Globus pallidus (tissue), 1 donor: ENCODE data around the gene EFL1.
A peak's percentile ranks its signal among the peaks of the same experiment; 100 is the strongest.
"Not testable (repeated sequence)": the region's sequence is repeated elsewhere in the genome, so short reads cannot be mapped to it uniquely, and the experiment has no call there.

Source experiments
- DNase-seq: peaks from one replicate; pipeline ENCODE4 v3.0.0-alpha.2; 2015; ENCODE audit warnings: low spot score

The EFL1 gene

DNA sequence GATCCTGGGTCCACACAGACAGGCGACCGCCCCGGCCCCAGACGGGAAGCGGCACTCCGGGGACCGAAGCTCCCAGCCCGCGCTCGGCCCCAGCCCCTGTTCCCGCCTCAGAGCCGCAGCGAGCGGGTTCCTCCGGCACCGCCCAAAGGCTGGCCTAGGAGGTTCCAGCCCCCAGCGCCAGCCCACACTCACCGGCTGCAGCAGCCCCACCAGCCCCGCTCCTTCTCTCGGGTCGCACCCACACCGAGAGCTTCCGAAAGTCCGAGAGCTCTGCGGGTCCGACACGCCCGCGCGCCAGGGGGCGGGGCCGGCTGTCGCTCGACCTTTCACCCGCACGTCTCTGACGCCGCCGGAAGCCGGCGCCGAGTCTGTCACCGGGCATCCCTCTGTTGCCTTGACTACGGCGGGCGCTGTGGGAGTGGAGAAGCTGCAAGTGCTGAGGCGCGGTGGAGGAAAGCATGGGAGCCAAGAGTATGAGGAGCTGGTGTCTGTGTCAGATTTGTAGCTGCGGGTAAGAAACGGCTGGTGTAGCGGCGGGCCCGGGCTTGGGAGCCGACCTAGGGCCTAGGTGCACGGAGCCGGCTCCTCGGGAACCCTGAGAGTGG is at the start of gene EFL1, which contains the start of gene SAXO2:
TSS of gene EFL1 (minus strand) at position 313 of the 605 bp plus-strand sequence. CDS start 956 bp downstream, outside the sequence.
TSS of gene SAXO2 (plus strand) at position 397 of the 605 bp plus-strand sequence. CDS start at position 459, 62 bp downstream.
- peak; percentile 86 for DNase-seq

DNA sequence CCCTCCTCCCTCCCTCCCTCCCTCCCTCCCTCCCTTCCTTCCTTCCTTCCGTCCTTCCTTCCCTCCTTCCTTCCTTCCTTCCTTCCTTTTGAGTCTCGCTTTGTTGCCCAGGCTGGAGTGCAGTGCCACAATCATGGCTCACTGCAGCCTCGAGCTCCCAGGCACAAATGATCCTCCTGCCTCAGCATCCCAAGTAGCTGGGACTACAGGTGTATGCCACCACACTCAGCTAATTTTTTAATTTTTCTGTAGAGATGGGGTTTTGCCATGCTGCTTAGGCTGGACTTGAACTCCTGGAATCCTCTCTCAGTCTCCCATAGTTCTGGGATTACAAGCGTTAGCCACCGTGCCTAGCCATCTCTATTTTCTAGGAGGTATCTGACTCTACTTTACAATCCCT is 48.8 kb upstream of the EFL1 start:
- DNase-seq, result not testable (repeated sequence)

DNA sequence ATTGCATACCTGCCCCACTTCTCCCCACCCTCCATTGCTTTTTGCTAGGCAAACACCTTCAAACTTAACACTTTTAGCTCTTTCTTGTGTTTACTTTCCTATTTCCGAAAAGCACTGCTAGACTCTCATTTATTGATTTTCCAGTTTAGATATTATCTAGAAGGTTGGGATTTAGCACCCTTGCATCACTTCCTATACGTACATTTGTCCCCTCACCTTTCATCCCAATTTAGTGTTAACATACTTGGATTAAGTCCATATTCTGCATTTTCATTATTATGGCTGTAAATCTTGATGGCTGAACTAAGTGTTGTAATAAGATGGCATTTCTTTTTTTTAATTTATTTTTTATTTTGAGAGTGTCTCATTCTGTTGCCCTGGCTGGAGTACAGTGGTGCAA is 47.3 kb upstream of the EFL1 start:
- no peak for DNase-seq

DNA sequence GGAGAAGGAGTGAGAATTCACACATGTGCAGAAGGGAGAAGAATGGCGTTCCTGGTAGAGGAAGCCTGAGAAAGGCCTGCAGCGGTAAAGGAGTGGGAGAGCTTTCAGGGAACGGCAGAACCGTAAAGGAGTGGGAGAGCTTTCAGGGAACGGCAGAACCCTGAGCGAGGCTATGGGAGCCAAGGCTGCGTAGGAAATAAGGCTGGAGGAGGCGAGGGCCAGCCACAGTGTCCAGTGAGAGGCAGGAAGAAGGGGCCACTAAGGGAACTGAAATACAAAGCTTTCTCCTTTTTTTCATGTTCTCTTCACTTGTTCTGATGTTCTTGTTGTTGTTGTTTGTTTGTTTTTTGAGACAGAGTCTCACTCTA is 45.2 kb upstream of the EFL1 start:
- no peak for DNase-seq

DNA sequence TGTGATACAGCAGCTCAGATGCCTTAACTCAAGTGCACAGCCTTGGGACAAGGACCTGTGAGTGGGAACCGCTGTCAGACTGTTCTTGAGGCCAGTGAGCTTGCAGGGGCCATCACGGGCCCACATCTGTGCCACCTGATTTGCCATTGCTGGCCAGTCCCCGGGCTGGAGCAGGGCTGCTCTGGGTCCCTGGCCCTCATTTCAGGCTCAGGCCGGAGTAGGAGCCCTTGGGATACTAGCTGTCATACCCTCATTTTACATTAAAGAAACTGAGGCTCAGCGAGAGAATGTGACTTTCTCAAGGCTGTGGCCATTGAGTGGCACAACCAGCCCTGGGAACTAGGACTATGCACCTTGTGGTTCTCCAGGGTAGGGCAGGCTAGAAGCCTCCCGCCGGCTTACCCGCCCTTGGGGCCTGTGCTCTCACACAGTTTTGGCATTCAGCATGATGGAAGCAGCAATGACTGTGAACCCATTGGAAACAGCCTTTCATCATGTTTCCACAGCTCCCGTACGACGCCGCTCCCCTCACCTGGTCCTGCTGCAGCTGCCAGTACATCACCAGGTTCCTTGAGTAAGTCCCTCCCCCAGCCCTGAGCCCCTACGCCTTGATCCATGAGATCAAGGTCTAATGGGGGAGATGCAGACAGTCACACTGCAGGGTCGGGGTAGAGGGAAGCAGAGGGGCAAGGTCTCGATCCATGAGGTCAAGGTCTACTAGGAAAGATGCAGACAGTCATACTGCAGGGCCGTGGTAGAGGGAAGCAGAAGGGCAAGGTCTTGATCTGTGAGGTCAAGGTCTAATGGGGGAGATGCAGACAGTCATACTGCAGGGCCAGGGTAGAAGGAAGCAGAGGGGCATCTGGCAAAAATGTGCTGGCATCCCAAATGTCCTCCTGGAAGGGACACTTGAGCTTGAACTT is 44.5 kb upstream of the EFL1 start:
- DNase-seq, result no peak

DNA sequence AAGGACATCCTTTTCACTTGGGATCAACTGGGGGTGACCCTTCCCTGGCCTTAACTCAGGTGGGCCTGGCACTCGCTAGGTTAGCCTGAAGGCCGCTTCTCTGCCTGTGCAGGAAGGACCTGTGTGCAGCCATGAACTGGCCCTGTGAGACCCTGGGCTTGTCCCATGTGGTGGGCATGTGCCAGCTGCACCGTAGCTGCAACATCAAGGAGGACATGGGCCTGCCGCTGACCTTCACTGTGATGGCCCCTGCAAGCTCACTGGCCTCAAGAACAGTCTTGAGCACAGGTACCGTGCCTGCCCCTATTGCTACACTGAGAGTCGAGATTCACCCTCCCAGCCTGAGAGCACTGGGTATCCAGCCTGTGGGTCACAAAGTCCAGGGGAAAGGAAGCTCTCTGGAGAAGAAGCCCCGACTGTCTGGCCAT is 43.1 kb upstream of the EFL1 start:
- no peak for DNase-seq

DNA sequence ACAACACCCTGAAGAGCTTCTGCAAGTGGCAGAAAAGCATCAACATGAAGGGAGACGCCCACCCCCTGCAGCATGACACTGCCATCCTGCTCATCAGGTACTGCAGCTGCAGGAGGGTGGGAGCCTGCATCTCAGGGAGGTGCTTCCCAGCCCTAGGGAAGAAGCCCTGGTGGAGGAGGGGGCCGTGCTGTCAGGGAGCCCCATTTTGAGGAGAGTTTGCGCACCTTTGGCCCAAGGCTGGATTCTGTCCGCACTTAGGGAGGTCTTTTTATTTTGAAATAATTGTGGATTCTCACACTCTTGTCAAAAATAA is 42.2 kb upstream of the EFL1 start:
- no peak for DNase-seq

DNA sequence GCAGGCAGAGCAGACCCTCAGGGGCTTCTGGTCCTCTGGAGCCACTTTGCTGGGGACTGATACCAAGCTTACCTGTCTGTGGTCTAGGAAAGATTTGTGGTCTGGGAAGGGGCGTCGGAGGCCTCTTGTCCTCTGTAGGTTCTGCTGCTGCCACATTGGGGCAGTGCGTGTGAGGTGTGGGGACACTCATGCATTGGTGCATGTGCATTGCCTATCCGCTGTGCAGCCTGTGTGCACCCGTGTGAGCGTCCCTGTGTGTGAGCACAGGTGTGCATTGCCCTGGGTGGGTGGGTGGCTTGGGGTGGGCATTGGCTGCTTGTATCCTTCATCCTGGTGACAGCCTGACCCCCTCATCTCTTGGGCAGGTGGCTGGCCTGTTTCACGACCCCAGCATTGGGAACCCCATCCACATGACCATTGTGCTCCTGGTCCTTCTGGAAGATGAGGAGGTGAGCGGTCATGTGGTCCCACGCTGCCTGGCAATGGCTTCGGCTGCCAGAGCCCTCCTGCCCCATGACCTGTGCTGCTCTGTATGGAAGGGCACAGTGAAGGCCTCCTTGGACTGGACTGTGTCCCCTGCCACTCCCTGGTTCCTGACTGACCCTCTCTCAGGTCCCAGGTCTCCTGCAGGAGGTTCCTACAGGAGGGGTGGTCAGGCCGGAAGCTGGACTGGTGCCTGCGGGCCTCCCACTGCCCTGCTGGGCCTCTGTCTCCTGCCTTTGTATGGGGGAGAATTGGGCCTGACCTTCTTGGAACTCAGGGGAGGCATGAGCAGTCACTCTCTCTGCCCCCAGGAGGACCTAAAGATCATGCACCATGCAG is 41.6 kb upstream of the EFL1 start:
- DNase-seq, result no peak

DNA sequence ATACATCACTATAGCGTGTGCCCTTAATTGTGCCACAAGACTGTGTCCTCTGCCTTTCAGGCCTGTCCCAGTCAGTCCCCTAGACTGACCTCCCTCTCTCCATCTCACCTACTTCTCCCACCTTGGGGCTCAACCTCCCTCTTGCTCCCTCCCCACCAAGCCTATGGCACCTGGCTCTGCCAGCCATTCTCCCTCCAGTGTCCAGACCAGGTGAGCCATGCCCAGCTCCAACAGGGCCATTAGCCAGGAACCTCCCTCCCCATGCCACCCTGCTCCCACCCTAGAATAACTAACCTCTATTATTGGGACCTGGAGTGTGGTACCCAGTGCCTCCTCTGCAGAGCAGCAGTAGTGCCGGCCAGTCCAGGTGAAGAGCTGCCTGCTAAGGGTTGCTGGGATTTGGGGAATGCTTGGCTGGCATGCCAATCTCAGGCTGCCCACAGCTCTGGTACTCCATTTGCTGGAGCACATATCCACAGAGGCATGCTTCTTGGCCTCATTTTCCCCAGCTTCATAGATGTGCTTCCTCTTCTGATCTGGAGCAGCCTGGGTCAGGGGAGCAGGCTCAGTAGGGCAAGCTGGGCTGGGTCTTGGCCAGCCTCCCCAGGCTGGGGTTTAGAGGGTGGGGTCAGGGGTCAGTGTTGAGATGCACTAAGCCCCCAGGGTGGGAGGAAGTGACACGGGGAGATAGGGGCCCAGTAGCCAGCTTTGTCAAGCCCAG is 38.9 kb upstream of the EFL1 start:
- DNase-seq, result no peak

DNA sequence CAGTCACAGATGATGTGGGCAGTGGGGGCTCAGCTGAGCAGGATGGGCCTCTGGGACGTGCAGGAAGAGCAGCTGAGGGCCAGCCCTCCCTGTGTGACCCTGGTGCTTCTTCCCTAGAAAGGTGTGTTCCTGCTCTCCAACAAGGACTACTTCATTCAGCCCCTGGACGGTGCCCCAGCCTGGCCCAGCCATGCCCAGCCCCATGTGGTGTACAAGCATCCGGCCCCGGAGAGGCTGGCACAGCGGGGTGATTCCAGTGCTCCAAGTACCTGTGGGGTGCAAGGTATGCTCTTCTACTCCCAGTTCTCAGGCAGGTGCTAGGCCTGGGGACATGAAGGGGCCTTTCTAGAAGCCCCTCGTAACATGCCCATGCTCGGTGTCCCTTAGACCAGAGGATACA is 38.3 kb upstream of the EFL1 start:
- DNase-seq, result no peak

DNA sequence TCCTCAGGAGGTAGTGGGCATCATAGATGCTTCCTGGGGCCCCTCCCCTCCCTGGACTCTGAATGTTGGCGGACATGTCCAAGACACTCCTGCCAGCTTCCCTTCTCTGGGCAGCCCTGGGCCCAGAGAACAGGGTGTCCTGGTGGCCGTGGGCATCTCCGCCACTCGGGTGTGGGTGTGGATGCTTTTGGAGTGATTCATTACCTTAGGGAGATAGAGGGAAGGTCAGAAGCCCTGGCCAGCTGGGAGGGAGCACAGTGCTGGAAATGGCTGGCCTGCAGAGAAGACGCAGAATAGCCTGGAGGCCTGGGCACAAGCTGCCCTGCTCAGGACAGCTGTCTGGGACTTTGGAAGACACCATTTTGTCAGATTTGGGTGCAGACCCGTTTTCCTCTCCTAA is 37.8 kb upstream of the EFL1 start:
- DNase-seq, result not testable (repeated sequence)

DNA sequence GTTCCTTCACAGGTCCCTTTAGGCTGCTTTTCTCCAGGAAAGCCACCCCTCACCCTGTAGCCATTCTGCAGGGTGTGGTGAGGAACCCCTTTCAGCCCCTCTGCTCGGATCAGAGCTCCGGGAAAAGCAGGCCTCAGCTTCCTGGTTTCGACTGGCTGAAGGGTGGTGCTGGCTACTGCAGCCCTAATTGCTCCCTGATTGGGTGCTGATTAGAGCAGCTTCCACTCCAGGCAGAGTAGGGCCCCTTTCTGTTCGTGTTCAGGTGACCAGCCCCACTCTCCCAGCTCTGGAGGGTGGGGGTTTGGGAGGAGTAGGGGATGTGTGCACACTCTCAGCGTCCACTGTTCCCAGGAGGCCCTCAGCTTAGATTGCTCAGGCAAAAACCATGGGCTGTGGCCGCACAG is 37.0 kb upstream of the EFL1 start:
- not testable (repeated sequence) for DNase-seq

DNA sequence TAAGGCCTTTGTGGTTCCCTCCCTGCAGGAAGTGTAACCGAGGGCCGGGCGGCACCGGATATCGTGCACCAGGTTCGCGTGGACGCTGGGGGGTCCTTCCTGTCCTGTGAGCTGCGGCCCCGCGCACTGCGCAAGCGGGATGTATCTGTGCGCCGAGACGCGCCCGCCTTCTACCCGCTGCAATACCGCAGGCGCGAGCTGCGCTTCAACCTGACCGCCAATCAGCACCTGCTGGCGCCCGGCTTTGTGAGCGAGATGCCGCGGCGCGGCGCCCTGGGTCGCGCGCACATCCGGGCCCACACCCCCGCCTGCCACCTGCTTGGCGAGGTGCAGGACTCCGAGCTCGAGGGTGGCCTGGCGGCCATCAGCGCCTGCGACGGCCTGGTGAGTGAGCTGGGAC is 36.0 kb upstream of the EFL1 start:
- DNase-seq, result no peak

DNA sequence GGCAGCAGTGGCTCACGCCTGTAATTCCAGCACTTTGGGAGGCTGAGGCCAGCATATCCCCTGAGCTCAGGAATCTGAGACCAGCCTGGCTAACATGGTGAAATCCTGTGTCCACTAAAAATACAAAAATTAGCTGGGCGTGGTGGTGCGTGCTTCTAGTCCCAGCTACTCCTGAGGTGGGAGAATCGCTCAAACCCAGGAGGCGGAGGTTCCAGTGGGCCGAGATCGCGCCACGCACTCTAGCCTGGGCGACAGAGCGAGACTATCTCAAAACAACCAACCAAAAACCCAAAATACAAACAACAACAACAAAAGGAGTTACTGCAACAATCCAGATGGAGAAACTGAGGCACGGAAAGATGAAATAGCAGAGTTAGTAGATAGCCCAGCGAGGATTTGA is 35.5 kb upstream of the EFL1 start:
- DNase-seq, result no peak

DNA sequence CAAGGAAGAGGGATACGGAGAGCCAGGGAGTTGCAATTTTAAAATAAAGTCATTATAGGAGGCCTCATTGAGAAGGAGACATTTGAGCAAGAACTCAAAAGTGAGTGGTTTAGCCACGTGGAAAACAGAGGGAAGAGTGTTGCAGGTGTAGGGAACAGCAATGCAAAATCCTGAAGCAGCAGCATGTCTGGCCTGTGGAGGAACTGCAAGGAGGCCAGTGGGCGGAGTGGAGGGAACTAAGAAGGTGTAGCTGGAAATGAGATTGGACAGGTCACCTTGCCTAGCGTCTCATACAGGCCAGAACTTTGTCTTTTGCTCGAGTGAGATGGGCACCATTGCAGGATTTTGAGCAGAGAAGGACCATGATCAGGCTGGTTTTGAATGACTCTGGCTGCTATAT is 35.0 kb upstream of the EFL1 start:
- DNase-seq, result no peak

DNA sequence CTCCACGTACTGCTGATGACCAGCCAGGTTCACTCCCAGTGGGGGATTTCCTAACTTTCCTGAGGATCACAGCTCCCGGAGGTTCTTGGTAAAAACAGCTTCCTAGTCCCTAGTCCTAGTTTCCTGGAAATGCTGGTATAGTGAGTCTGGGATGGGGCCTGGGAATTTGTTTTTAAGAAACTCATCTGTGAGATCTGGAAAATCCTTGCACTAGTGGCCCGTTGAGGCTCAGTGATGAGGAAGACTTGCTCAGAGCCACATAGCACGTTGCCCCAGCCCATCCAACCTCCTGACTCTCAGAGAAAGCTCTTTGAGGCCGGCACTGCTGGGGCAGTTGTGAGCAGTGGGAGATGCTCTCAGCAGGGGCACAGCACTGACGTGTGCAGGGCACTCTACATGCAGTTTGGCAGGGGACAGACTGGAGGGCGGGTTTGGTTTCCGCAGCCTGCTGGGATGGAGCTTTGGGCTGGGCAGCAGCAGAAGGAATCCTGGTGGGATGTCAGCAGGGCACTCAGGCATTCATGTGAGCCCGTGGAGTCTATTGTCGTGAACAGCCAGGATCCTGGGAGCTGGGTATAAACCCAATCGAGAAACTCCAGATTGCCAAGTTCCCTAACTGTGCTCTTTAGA is 31.6 kb upstream of the EFL1 start:
- no peak for DNase-seq

DNA sequence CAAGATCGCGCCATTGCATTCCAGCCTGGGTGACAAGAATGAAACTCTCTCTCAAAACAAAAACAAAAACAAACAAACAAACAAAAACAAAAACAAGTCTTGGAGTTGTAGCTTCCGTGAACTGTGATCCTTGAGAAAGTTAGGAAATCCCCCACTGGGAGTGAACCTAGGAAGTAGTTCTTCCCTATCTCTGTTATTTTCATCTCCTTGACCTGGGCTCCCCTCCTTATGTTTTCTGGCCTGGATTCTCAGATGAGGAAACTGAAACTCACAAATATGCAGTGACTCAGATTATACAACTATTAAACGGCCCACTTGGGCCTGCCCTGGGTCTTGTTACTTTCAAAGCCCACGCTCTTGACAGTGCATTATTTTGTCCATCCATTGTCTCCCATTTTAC is 29.7 kb upstream of the EFL1 start:
- DNase-seq, result no peak

DNA sequence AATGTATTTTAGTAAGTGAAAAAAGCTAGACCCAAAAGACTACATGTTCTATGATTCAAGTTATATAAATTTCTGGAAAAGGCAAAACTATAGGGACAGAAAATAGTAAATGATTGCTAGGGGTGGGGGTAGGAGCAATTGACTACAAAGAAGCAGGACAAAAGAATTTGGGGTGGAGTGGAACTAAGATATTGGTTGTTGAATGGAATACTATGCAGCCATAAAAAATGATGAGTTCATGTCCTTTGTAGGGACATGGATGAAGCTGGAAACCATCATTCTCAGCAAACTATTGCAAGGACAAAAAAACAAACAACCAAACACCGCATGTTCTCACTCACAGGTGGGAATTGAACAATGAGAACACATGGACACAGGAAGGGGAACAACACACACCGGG is 25.7 kb upstream of the EFL1 start:
- not testable (repeated sequence) for DNase-seq

DNA sequence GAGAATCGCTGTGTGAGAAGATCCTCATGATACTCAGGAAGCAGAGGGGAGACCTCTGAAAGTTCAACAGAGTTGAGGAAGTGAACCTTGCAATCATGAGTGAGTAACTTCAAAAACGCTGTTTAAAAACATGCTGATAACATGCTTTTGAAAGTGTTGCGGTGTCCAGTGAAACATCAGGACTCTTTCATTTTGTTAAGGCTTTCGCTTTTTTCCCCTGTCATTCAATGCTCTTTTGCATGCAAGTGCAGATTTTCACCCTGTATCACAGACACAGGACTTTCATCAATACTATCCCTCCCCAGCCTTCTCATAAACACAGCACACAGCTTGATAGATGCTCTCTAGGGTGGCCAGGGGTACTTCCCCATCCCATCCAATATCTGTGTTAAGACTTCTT is 23.9 kb upstream of the EFL1 start:
- peak; percentile 16 for DNase-seq

DNA sequence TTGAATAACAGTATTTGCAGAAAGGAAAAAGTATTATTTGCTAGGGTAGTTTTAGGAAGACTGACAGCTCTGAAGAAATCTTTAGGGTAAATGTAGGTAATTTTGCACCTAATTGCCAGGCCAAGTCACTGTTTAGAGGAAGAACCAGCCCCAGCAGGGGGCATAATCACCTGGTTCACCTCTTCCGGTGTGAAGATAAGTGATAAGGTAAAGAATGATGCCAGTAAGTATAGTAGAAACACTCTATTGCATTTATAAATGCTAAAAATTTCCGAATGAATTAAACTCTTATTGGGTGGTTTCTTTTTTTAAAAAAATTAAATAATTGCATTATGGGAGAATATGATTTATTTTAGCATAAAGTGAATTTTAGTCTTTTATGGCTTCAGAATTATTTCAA is 21.8 kb upstream of the EFL1 start:
- not testable (repeated sequence) for DNase-seq

DNA sequence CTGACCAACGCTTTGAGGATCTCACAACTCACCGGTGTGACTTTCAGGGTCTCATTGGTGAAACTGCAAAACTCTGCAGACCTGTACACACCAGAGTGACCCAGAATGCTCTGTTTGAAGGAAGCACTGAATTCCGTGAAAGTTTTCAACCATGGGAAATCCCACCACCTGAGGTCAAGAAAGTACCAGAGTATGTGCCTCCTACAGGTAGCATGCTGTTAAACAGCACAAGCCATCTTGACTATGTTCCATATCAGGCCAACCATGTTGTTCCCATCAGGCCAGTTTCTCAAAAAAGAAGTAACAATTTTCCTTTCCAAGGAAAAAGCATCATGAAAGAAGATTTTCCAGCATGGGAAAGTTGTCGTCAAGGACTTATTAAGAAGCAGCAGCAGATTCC is 19.9 kb upstream of the EFL1 start:
- DNase-seq, result not testable (repeated sequence)

DNA sequence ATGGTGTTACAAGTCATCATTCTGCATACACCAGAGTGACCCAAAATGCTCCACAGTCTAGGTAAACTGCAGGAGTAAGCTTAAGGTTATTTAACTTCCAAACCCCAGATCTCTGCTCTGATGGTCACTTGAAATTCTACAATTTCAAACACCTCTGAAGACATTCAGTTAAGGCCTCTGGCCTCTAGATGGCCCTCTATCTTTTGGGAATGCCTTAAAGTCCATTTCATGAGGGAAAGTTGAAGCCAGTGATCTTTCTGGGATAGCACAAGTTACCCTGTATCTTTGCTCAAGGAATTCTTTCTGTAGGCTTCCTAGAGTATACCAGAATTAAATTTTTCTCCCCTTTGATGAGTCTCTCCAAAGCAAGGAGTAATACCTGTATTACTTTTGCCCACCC is 18.7 kb upstream of the EFL1 start:
- DNase-seq, result not testable (repeated sequence)
